H1 (cell line): ENCODE results near the gene TGFB1I1. TPM values are rescaled to one million over a fixed set of nuclear protein-coding genes. Genes with fewer than 3 reads are reported as not detected.

Experiments used
- CTCF ChIA-PET: fragments of 300-600 bp; sonication (Branson Sonifier 250); formaldehyde crosslinking; loops from one replicate; lab custom pipeline; 2021; ENCODE audit not compliant: partially characterized antibody; lab: Charles Lee
- POLR2A ChIA-PET: fragments of 300-600 bp; sonication (Branson Sonifier 250); formaldehyde crosslinking; loops from one replicate; lab custom pipeline; 2021; ENCODE audit warnings: inconsistent platforms; ENCODE audit not compliant: partially characterized antibody; lab: Charles Lee
- DNase-seq, 2 experiments: peaks; one replicate each; pipeline versions ENCODE4 v3.0.0 to v3.0.0-alpha.2; 2010 to 2022; ENCODE audit warnings: low spot score in 2 of 2, low read depth in 1 of 2, mixed read lengths in 1 of 2
- FAIRE-seq: peaks from 2 replicates; lab custom pipeline; 2011; peaks lifted over from hg19 to GRCh38; lab: Jason Lieb, UNC
- H2AFZ ChIP-seq: 2 replicates; pipeline ENCODE4 v1.8.1; 2012; ENCODE audit warnings: low read length, inconsistent platforms
- H2AK5ac ChIP-seq: 2 replicates; pipeline ENCODE4 v1.6.1; 2013; ENCODE audit warnings: low read depth, low read length
- H2BK120ac ChIP-seq: replicated peaks from 2 replicates; pipeline ENCODE3; 2013; ENCODE audit warnings: low read depth, low read length, inconsistent platforms
- H2BK12ac ChIP-seq: 2 replicates; pipeline ENCODE4 v1.6.1; 2013; ENCODE audit warnings: low read depth, low read length
- H2BK15ac ChIP-seq: 2 replicates; pipeline ENCODE4 v1.6.1; 2013; ENCODE audit warnings: low read length
- H2BK20ac ChIP-seq: 2 replicates; pipeline ENCODE4 v1.6.1; 2013; ENCODE audit warnings: low read length
- H2BK5ac ChIP-seq: 2 replicates; pipeline ENCODE4 v1.6.1; 2013; ENCODE audit warnings: low read depth, low read length
- H3K14ac ChIP-seq: 2 replicates; pipeline ENCODE4 v1.6.1; 2013; ENCODE audit warnings: inconsistent platforms; ENCODE audit not compliant: insufficient read length
- H3K18ac ChIP-seq: 2 replicates; pipeline ENCODE4 v1.6.1; 2013; ENCODE audit warnings: low read length; ENCODE audit errors: extremely low read depth
- H3K23ac ChIP-seq: 2 replicates; pipeline ENCODE4 v1.6.1; 2013; ENCODE audit warnings: inconsistent platforms; ENCODE audit not compliant: insufficient read length
- H3K23me2 ChIP-seq: 2 replicates; pipeline ENCODE4 v1.6.1; 2013; ENCODE audit warnings: low read depth, low read length
- H3K27ac ChIP-seq: 2 replicates; pipeline ENCODE4 v1.6.1; 2011; ENCODE audit warnings: low read depth, low read length, inconsistent platforms
- H3K27me3 ChIP-seq, 4 experiments: replicated peaks in 1 of 4; 1 replicate in 1 of 4; 2 replicates in 3 of 4; pipeline versions ENCODE4 v1.6.1 to v1.8.1; 2011 to 2013; ENCODE audit warnings: low read length in 3 of 4, mild to moderate bottlenecking in 3 of 4, inconsistent platforms in 2 of 4, mixed read lengths in 2 of 4, moderate library complexity in 1 of 4; ENCODE audit not compliant: control insufficient read depth in 3 of 4, insufficient read depth in 3 of 4; ENCODE audit errors: extremely low read depth in 1 of 4
- H3K36me3 ChIP-seq, 4 experiments: 2 replicates each; pipeline versions ENCODE4 v1.6.1 to v1.8.1; 2011 to 2013; ENCODE audit warnings: mild to moderate bottlenecking in 4 of 4, low read length in 3 of 4, moderate library complexity in 2 of 4, control low read depth in 1 of 4, inconsistent platforms in 1 of 4; ENCODE audit not compliant: insufficient read depth in 4 of 4, control insufficient read depth in 2 of 4
- H3K4ac ChIP-seq: replicated peaks from 2 replicates; pipeline ENCODE3; 2013; ENCODE audit warnings: low read length, low read depth, mixed read lengths, inconsistent platforms; ENCODE audit not compliant: insufficient read length
- H3K4me1 ChIP-seq, 4 experiments: replicated peaks in 1 of 4; 1 replicate in 1 of 4; 2 replicates in 3 of 4; pipeline versions ENCODE4 v1.6.1 to v1.8.1; 2011 to 2013; ENCODE audit warnings: low read length in 3 of 4, inconsistent platforms in 2 of 4, mixed read lengths in 1 of 4; ENCODE audit not compliant: insufficient read depth in 4 of 4, control insufficient read depth in 3 of 4
- H3K4me2 ChIP-seq, 2 experiments: 2 replicates each; pipeline versions ENCODE4 v1.6.1 to v1.8.1; 2011 to 2013; ENCODE audit warnings: low read depth in 2 of 2, low read length in 2 of 2, control low read depth in 1 of 2, inconsistent platforms in 1 of 2, mild to moderate bottlenecking in 1 of 2; ENCODE audit not compliant: insufficient read depth in 1 of 2
- H3K4me3 ChIP-seq, 4 experiments: fragments of 200-600, 300-600 bp in 1 of 4; sonication (generic), shearing (Covaris generic), sonication (Bioruptor Twin) in 1 of 4; 2 replicates each; pipeline versions ENCODE4 v1.5.1 to v1.8.1; 2011 to 2016; ENCODE audit warnings: low read length in 4 of 4, low read depth in 3 of 4, control low read depth in 2 of 4, inconsistent platforms in 2 of 4, mild to moderate bottlenecking in 2 of 4, mixed read lengths in 1 of 4, moderate library complexity in 1 of 4; ENCODE audit not compliant: insufficient read depth in 2 of 4; ENCODE audit errors: extremely low read depth in 1 of 4
- H3K56ac ChIP-seq: replicated peaks from 2 replicates; pipeline ENCODE3; 2013; ENCODE audit warnings: low read depth, mild to moderate bottlenecking, mixed read lengths, low read length, inconsistent platforms; ENCODE audit not compliant: insufficient read length
- H3K79me1 ChIP-seq: 2 replicates; pipeline ENCODE4 v1.6.1; 2013; ENCODE audit warnings: low read depth, low read length, control low read depth
- H3K79me2 ChIP-seq, 2 experiments: 2 replicates each; pipeline versions ENCODE4 v1.6.1 to v1.8.1; 2012 to 2013; ENCODE audit warnings: low read length in 2 of 2, mild to moderate bottlenecking in 2 of 2, inconsistent platforms in 1 of 2; ENCODE audit not compliant: insufficient read depth in 2 of 2, control insufficient read depth in 1 of 2
- H3K9ac ChIP-seq, 4 experiments: replicated peaks in 1 of 4; 1 replicate in 1 of 4; 2 replicates in 3 of 4; pipeline versions ENCODE4 v1.6.1 to v1.8.1; 2011 to 2013; ENCODE audit warnings: low read depth in 3 of 4, low read length in 3 of 4, control low read depth in 2 of 4, mild to moderate bottlenecking in 2 of 4, moderate library complexity in 2 of 4, inconsistent platforms in 1 of 4; ENCODE audit errors: extremely low read depth in 1 of 4
- H3K9me3 ChIP-seq, 2 experiments: 2 replicates each; pipeline versions ENCODE4 v1.6.1 to v1.8.1; 2012 to 2013; ENCODE audit warnings: mild to moderate bottlenecking in 2 of 2, moderate library complexity in 2 of 2, control low read depth in 1 of 2, inconsistent platforms in 1 of 2, low read depth in 1 of 2, low read length in 1 of 2, mixed read lengths in 1 of 2; ENCODE audit not compliant: insufficient read depth in 2 of 2
- H4K20me1 ChIP-seq, 2 experiments: replicated peaks in 1 of 2; 2 replicates each; pipeline versions ENCODE3 to v1.8.1; 2011 to 2013; ENCODE audit warnings: inconsistent platforms in 2 of 2, low read length in 2 of 2, mild to moderate bottlenecking in 1 of 2; ENCODE audit not compliant: insufficient read depth in 2 of 2, control insufficient read depth in 1 of 2
- H4K5ac ChIP-seq: 2 replicates; pipeline ENCODE4 v1.6.1; 2013; ENCODE audit warnings: low read length, low read depth, mixed read lengths, inconsistent platforms; ENCODE audit not compliant: insufficient read length
- H4K8ac ChIP-seq: 2 replicates; pipeline ENCODE4 v1.8.0; 2013; ENCODE audit warnings: mild to moderate bottlenecking, moderate library complexity, low read length, inconsistent platforms; ENCODE audit not compliant: insufficient read depth; ENCODE audit errors: extremely low read depth
- H4K91ac ChIP-seq: replicated peaks from 2 replicates; pipeline ENCODE3; 2013; ENCODE audit warnings: low read length, mixed read lengths, inconsistent platforms; ENCODE audit not compliant: insufficient read length
- ATF2 ChIP-seq: IDR thresholded peaks from 2 replicates; pipeline ENCODE4 v1.6.1; 2012; ENCODE audit warnings: low read length, inconsistent platforms
- BRCA1 ChIP-seq: IDR thresholded peaks from 2 replicates; pipeline ENCODE4 v1.6.1; 2012; ENCODE audit warnings: low read depth, low read length, improper control_type of control experiment
- CTCF ChIP-seq, 3 experiments: IDR thresholded peaks; 1 replicate in 2 of 3; 2 replicates in 1 of 3; pipeline versions ENCODE4 v1.5.1 to v1.6.1; 2011; ENCODE audit warnings: low read length in 3 of 3, mild to moderate bottlenecking in 3 of 3, inconsistent platforms in 2 of 3, low read depth in 1 of 3, moderate library complexity in 1 of 3; ENCODE audit not compliant: insufficient read depth in 1 of 3; ENCODE audit errors: control extremely low read depth in 1 of 3
- EGR1 ChIP-seq: IDR thresholded peaks from 2 replicates; pipeline ENCODE4 v1.6.1; 2011; ENCODE audit warnings: low read depth, low read length, borderline replicate concordance
- GTF2F1 ChIP-seq: IDR thresholded peaks from 2 replicates; pipeline ENCODE4 v1.6.1; 2012; ENCODE audit warnings: low read depth, low read length, improper control_type of control experiment, borderline replicate concordance
- PHF8 ChIP-seq: fragments of 200-600 bp; sonication (generic); conservative IDR thresholded peaks from 2 replicates; pipeline ENCODE4 v1.7.1; 2012; ENCODE audit warnings: low read depth, mild to moderate bottlenecking, inconsistent platforms, low read length, moderate library complexity
- POU5F1 ChIP-seq: IDR thresholded peaks from 2 replicates; pipeline ENCODE4 v1.6.1; 2011; ENCODE audit warnings: low read depth, mild to moderate bottlenecking, low read length, moderate library complexity
- SIN3A ChIP-seq, 2 experiments: IDR thresholded peaks in 1 of 2; conservative IDR thresholded peaks in 1 of 2; 2 replicates each; pipeline ENCODE4 v1.6.1; 2011 to 2012; ENCODE audit warnings: low read length in 2 of 2, improper control_type of control experiment in 1 of 2, low read depth in 1 of 2, mild to moderate bottlenecking in 1 of 2
- SP4 ChIP-seq: IDR thresholded peaks from 2 replicates; pipeline ENCODE4 v1.6.1; 2012; ENCODE audit warnings: low read length, inconsistent platforms
- TAF7 ChIP-seq: optimal IDR thresholded peaks from 2 replicates; pipeline ENCODE3; 2011; ENCODE audit warnings: low read depth, mild to moderate bottlenecking, inconsistent platforms, low read length, moderate library complexity, borderline replicate concordance
- WGBS, 2 experiments: shearing (Covaris generic) in 1 of 2; methylation state at CpG; one replicate each; pipeline versions ENCODE4 v1.1.6 to v1.1.7; 2013 to 2015; ENCODE audit warnings: low lambda C conversion rate in 2 of 2, mixed read lengths in 2 of 2, inconsistent platforms in 1 of 2, low coverage in 1 of 2, missing lambda C conversion rate in 1 of 2; ENCODE audit not compliant: insufficient replicate concordance in 2 of 2, insufficient coverage in 1 of 2, insufficient read length in 1 of 2; ENCODE audit errors: extremely low coverage in 1 of 2, missing lambda C conversion rate in 1 of 2; 5-methylcytosine and 5-hydroxymethylcytosine counted together
- polyA plus RNA-seq, 7 experiments: library from polyadenylated mRNA; depleted of rRNA in 3 of 7; stranded (reverse) in 5 of 7; unstranded in 2 of 7; fragments of >200 nt in 5 of 7; fragments of 200-250 nt in 2 of 7; gene quantifications; 1 replicate in 5 of 7; 2 replicates in 1 of 7; 4 replicates in 1 of 7; pipeline versions ENCODE4 v1.2.1 to v1.2.3, GENCODE V29; 2011 to 2013; ENCODE audit warnings: missing spikeins in 2 of 7, mixed read lengths in 2 of 7
- total RNA-seq: library from RNA; stranded (reverse); fragmentation: NEBNext Ultra II Directional; extraction: Animal tissue kit (Norgen Biotek cat#: 25700); gene quantifications from 2 replicates; pipeline ENCODE4 v1.2.1, GENCODE V29; 2021

TGFB1I1 gene
- total and polyA plus RNA-seq, 2 of the 8 experiments (the other 6 are each of a cell fraction or from before 2014, with no cell fraction given), result 5.6 to 5.8 TPM

- H3K56ac ChIP-seq, result no peak overlapping the region
- no peak overlapping the region for H3K23ac ChIP-seq
- peaks cover 5 to 21% (median 19%) of the 10 kb centered on the region in 4 experiments for H3K27me3 ChIP-seq
- no peak overlapping the region for H4K91ac ChIP-seq
- H3K9ac ChIP-seq, result no peak overlapping the region
- H3K27ac ChIP-seq, result no peak overlapping the region
- H3K36me3 ChIP-seq, result no peaks in the 10 kb centered on the region
- no peak overlapping the region for H2BK15ac ChIP-seq
- no peak overlapping the region for H3K4ac ChIP-seq
- no peak overlapping the region for H2BK20ac ChIP-seq
- H3K9me3 ChIP-seq, result no peaks in the 10 kb centered on the region
- H4K5ac ChIP-seq, result no peak overlapping the region
- no peak overlapping the region for H2BK5ac ChIP-seq
- H3K79me1 ChIP-seq, result no peaks in the 10 kb centered on the region
- no peak for DNase-seq
- H3K14ac ChIP-seq, result no peak overlapping the region
- H3K4me2 ChIP-seq, result no peak overlapping the region
- no peaks in the 10 kb centered on the region for H3K79me2 ChIP-seq
- H3K4me1 ChIP-seq, result peaks cover 5 to 12% (median 8%) of the 10 kb centered on the region in 4 experiments
- FAIRE-seq, result no peak
- no peak overlapping the region for H2BK12ac ChIP-seq
- peaks cover 6% of the 10 kb centered on the region; the same call in 1 of the 2 replicates for H3K23me2 ChIP-seq
- no peak overlapping the region for H3K4me3 ChIP-seq
- no peak overlapping the region for H3K18ac ChIP-seq
- ChIA-PET CTCF (no interaction called here), POLR2A (no interaction called here)
- no peak overlapping the region for H2BK120ac ChIP-seq
- whole genome bisulfite sequencing, 2 experiments, result 93% methylated on average over 3 of the region's 3 CpGs; no CpG with 5 or more reads in 1 of the 2 experiments
- no peak overlapping the region for H2AK5ac ChIP-seq
- no peaks in the 10 kb centered on the region for H4K20me1 ChIP-seq
- H4K8ac ChIP-seq, result no peak overlapping the region
- no peak overlapping the region for H2AFZ ChIP-seq
- TF ChIP-seq EGR1 (no peak), POU5F1 (no peak), SP4 (no peak), TAF7 (no peak), PHF8 (no peak), BRCA1 (no peak), SIN3A (conservative IDR thresholded peaks at IDR 0.05 in 1 of 2, IDR thresholded peaks at IDR 0.05 in 1 of 2; ENCODE audit: low read depth in 1 of 2, low read length in 2 of 2) (no peak), CTCF (IDR thresholded peaks at IDR 0.05; ENCODE audit: control extremely low read depth in 1 of 3, insufficient read depth in 1 of 3, low read depth in 1 of 3, low read length in 3 of 3) (no peak), GTF2F1 (no peak), ATF2 (no peak)
Measured at GRCh38 chr16:31525113-31525512, 53.2 kb downstream of the TGFB1I1 start.
